Liver (tissue), 3 donors: Measurements from ENCODE around the gene CELA3B.

Source experiments
- EGR1 ChIP-seq, 2 donors: IDR thresholded peaks; 2 replicates each; pipeline ENCODE4 v1.6.1; 2016 to 2018; ENCODE audit warnings: antibody characterized with exemption in 2 of 2, low read depth in 2 of 2
- FOXA1 ChIP-seq: IDR thresholded peaks from 2 replicates; pipeline ENCODE4 v1.6.1; 2016; ENCODE audit warnings: antibody characterized with exemption
- FOXA2 ChIP-seq: IDR thresholded peaks from 2 replicates; pipeline ENCODE4 v1.6.1; 2016; ENCODE audit warnings: antibody characterized with exemption
- JUND ChIP-seq, 2 donors: IDR thresholded peaks; 2 replicates each; pipeline ENCODE4 v1.6.1; 2016; ENCODE audit warnings: antibody characterized with exemption in 2 of 2
- SP1 ChIP-seq: IDR thresholded peaks from 2 replicates; pipeline ENCODE4 v1.6.1; 2018; ENCODE audit warnings: antibody characterized with exemption, mild to moderate bottlenecking
- TAF1 ChIP-seq: conservative IDR thresholded peaks from 2 replicates; pipeline ENCODE4 v1.6.1; 2016; ENCODE audit warnings: antibody characterized with exemption, mild to moderate bottlenecking
- YY1 ChIP-seq: IDR thresholded peaks from 2 replicates; pipeline ENCODE4 v1.6.1; 2016; ENCODE audit warnings: antibody characterized with exemption, mild to moderate bottlenecking
- TF ChIP-seq, protein P1 (sequence below): fragments of 150-350 bp; IDR thresholded peaks from 2 replicates; pipeline ENCODE4 v1.5.1; 2017; ENCODE audit warnings: improper control_type of control experiment, low read depth, low read length; ENCODE audit not compliant: missing input control
- TF ChIP-seq, protein P2 (sequence below): IDR thresholded peaks from 2 replicates; pipeline ENCODE4 v1.6.1; 2016; ENCODE audit warnings: antibody characterized with exemption
- TF ChIP-seq, protein P3 (sequence below): IDR thresholded peaks from 2 replicates; pipeline ENCODE4 v1.6.1; 2016; ENCODE audit warnings: antibody characterized with exemption
- TF ChIP-seq, protein P4 (sequence below): IDR thresholded peaks from 2 replicates; pipeline ENCODE4 v1.6.1; 2016; ENCODE audit warnings: antibody characterized with exemption, mild to moderate bottlenecking
- donor health status: healthy.
- donor health status: healthy.

DNA sequence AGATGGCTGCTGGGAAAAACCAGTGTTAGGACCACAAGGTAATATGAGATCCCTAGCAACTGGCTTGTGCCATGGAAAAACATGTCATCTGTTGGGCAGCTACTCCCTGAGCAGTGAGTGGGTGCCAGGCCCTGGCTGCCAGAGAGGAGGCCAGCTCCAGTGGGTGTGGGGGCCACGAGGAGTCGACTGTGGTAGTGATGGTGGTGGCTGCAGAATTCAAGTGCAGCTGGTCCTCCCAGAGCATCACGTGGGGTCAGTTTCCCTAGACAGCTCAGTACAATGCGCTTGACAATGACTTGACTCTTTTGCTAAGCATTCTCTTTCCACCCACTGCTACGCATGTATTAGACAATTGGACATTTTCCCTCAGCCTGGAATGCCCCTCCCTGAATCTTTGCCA lies 61.2 kb downstream of the CELA3B start:
- TF ChIP-seq, protein P1, sequence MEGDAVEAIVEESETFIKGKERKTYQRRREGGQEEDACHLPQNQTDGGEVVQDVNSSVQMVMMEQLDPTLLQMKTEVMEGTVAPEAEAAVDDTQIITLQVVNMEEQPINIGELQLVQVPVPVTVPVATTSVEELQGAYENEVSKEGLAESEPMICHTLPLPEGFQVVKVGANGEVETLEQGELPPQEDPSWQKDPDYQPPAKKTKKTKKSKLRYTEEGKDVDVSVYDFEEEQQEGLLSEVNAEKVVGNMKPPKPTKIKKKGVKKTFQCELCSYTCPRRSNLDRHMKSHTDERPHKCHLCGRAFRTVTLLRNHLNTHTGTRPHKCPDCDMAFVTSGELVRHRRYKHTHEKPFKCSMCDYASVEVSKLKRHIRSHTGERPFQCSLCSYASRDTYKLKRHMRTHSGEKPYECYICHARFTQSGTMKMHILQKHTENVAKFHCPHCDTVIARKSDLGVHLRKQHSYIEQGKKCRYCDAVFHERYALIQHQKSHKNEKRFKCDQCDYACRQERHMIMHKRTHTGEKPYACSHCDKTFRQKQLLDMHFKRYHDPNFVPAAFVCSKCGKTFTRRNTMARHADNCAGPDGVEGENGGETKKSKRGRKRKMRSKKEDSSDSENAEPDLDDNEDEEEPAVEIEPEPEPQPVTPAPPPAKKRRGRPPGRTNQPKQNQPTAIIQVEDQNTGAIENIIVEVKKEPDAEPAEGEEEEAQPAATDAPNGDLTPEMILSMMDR = no peak
- no peak for TF ChIP-seq EGR1 (IDR thresholded peaks at IDR 0.05; ENCODE audit: low read depth in 2 of 2)
- TF ChIP-seq JUND (IDR thresholded peaks at IDR 0.05) = no peak
- TF ChIP-seq SP1 = no peak
- TF ChIP-seq, protein P2, sequence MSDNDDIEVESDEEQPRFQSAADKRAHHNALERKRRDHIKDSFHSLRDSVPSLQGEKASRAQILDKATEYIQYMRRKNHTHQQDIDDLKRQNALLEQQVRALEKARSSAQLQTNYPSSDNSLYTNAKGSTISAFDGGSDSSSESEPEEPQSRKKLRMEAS = no peak
- TF ChIP-seq, protein P3, sequence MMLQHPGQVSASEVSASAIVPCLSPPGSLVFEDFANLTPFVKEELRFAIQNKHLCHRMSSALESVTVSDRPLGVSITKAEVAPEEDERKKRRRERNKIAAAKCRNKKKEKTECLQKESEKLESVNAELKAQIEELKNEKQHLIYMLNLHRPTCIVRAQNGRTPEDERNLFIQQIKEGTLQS = no peak
- TF ChIP-seq, protein P4, sequence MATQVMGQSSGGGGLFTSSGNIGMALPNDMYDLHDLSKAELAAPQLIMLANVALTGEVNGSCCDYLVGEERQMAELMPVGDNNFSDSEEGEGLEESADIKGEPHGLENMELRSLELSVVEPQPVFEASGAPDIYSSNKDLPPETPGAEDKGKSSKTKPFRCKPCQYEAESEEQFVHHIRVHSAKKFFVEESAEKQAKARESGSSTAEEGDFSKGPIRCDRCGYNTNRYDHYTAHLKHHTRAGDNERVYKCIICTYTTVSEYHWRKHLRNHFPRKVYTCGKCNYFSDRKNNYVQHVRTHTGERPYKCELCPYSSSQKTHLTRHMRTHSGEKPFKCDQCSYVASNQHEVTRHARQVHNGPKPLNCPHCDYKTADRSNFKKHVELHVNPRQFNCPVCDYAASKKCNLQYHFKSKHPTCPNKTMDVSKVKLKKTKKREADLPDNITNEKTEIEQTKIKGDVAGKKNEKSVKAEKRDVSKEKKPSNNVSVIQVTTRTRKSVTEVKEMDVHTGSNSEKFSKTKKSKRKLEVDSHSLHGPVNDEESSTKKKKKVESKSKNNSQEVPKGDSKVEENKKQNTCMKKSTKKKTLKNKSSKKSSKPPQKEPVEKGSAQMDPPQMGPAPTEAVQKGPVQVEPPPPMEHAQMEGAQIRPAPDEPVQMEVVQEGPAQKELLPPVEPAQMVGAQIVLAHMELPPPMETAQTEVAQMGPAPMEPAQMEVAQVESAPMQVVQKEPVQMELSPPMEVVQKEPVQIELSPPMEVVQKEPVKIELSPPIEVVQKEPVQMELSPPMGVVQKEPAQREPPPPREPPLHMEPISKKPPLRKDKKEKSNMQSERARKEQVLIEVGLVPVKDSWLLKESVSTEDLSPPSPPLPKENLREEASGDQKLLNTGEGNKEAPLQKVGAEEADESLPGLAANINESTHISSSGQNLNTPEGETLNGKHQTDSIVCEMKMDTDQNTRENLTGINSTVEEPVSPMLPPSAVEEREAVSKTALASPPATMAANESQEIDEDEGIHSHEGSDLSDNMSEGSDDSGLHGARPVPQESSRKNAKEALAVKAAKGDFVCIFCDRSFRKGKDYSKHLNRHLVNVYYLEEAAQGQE = no peak
- TF ChIP-seq FOXA2 = no peak
- TF ChIP-seq YY1 = no peak
- TF ChIP-seq FOXA1 = no peak
- TF ChIP-seq TAF1 = no peak
